Keratinocyte (primary cell): ENCODE data around the gene PRAME. TPM values are rescaled to one million over a fixed set of nuclear protein-coding genes. Genes with fewer than 3 reads are reported as not detected.

ENCODE experiments used
- DNase-seq: peaks from one replicate; pipeline ENCODE4 v3.0.0-alpha.2; 2011; ENCODE audit warnings: low read depth, missing footprints, low spot score
- FAIRE-seq: peaks from 2 replicates; lab custom pipeline; 2011; peaks lifted over from hg19 to GRCh38; lab: Jason Lieb, UNC
- H2AFZ ChIP-seq: 2 replicates; pipeline ENCODE4 v1.6.0; 2012; ENCODE audit warnings: low read length, control low read depth, inconsistent platforms; ENCODE audit not compliant: control insufficient read depth
- H3K27ac ChIP-seq: 2 replicates; pipeline ENCODE4 v1.5.1; 2011; ENCODE audit warnings: low read length; ENCODE audit not compliant: control insufficient read depth, insufficient read depth
- H3K27me3 ChIP-seq: 3 replicates; pipeline ENCODE4 v1.6.0; 2011; ENCODE audit warnings: low read length; ENCODE audit not compliant: control insufficient read depth, insufficient read depth; ENCODE audit errors: extremely low read depth
- H3K36me3 ChIP-seq, 2 experiments: 2 replicates in 1 of 2; 3 replicates in 1 of 2; pipeline ENCODE4 v1.5.1; 2011; ENCODE audit warnings: low read length in 2 of 2, mild to moderate bottlenecking in 1 of 2; ENCODE audit not compliant: control insufficient read depth in 2 of 2, insufficient read depth in 2 of 2; ENCODE audit errors: extremely low read depth in 1 of 2
- H3K4me1 ChIP-seq: 3 replicates; pipeline ENCODE4 v1.5.1; 2011; ENCODE audit warnings: low read length; ENCODE audit not compliant: control insufficient read depth, insufficient read depth; ENCODE audit errors: extremely low read depth
- H3K4me2 ChIP-seq: 3 replicates; pipeline ENCODE4 v1.6.0; 2011; ENCODE audit warnings: low read depth, low read length; ENCODE audit not compliant: control insufficient read depth, insufficient read depth; ENCODE audit errors: extremely low read depth
- H3K4me3 ChIP-seq, 3 experiments: fragments of 200-600 bp in 1 of 3; sonication (generic) in 1 of 3; 2 replicates in 2 of 3; 3 replicates in 1 of 3; pipeline ENCODE4 v1.5.1; 2011 to 2016; ENCODE audit warnings: low read length in 3 of 3, mild to moderate bottlenecking in 3 of 3, control low read depth in 2 of 3, inconsistent platforms in 1 of 3, low read depth in 1 of 3, mixed read lengths in 1 of 3, mixed run types in 1 of 3, moderate library complexity in 1 of 3; ENCODE audit not compliant: control insufficient read depth in 2 of 3, insufficient read depth in 2 of 3; ENCODE audit errors: extremely low read depth in 1 of 3
- H3K79me2 ChIP-seq: 2 replicates; pipeline ENCODE4 v1.6.0; 2012; ENCODE audit warnings: low read length; ENCODE audit not compliant: control insufficient read depth, insufficient read depth
- H3K9ac ChIP-seq: 3 replicates; pipeline ENCODE4 v1.6.0; 2011; ENCODE audit warnings: low read length; ENCODE audit not compliant: control insufficient read depth, insufficient read depth; ENCODE audit errors: extremely low read depth
- H3K9me1 ChIP-seq: 3 replicates; pipeline ENCODE4 v1.6.0; 2011; ENCODE audit warnings: low read length; ENCODE audit not compliant: control insufficient read depth, insufficient read depth; ENCODE audit errors: extremely low read depth
- H3K9me3 ChIP-seq: 2 replicates; pipeline ENCODE4 v1.5.1; 2012; ENCODE audit warnings: low read depth, low read length; ENCODE audit not compliant: control insufficient read depth
- H4K20me1 ChIP-seq: 3 replicates; pipeline ENCODE4 v1.6.0; 2011; ENCODE audit warnings: low read length; ENCODE audit not compliant: control insufficient read depth, insufficient read depth; ENCODE audit errors: extremely low read depth
- EZH2 ChIP-seq: IDR thresholded peaks from one replicate; pipeline ENCODE4 v1.6.1; 2012; ENCODE audit warnings: inconsistent platforms, mild to moderate bottlenecking, low read length, moderate library complexity
- dilution Hi-C: fragments of 300-500 bp; cut with MboI; formaldehyde crosslinking; loops from one replicate; pipeline ENCODE4 v1.7.0; 2020; ENCODE audit warnings: low sequenced_read_pairs; ENCODE audit not compliant: extremely low pct_ligation_motif_present
- polyA plus RNA-seq, 5 experiments: library from polyadenylated mRNA; depleted of rRNA in 3 of 5; stranded (reverse) in 3 of 5; stranded (forward) in 1 of 5; unstranded in 1 of 5; fragments of >200 nt; gene quantifications; 1 replicate in 1 of 5; 2 replicates in 3 of 5; 3 replicates in 1 of 5; pipeline versions ENCODE4 v1.2.1 to v1.2.3, GENCODE V29; 2011 to 2012; ENCODE audit warnings: missing spikeins in 2 of 5, low read depth in 1 of 5, low replicate concordance in 1 of 5
- TF ChIP-seq, protein P1 (sequence below), 3 experiments: IDR thresholded peaks in 1 of 3; conservative IDR thresholded peaks in 1 of 3; optimal IDR thresholded peaks in 1 of 3; 2 replicates in 2 of 3; 3 replicates in 1 of 3; pipeline versions ENCODE3 to v1.5.1; 2011; ENCODE audit warnings: low read length in 3 of 3, mild to moderate bottlenecking in 3 of 3, moderate library complexity in 2 of 3, control low read depth in 1 of 3, inconsistent platforms in 1 of 3; ENCODE audit not compliant: insufficient read depth in 2 of 3; ENCODE audit errors: extremely low read depth in 1 of 3

Gene PRAME
- polyA plus RNA-seq, 1 donor (not counting 4 experiments of a cell fraction or from before 2014, with no cell fraction given) = 0.05 TPM

DNA sequence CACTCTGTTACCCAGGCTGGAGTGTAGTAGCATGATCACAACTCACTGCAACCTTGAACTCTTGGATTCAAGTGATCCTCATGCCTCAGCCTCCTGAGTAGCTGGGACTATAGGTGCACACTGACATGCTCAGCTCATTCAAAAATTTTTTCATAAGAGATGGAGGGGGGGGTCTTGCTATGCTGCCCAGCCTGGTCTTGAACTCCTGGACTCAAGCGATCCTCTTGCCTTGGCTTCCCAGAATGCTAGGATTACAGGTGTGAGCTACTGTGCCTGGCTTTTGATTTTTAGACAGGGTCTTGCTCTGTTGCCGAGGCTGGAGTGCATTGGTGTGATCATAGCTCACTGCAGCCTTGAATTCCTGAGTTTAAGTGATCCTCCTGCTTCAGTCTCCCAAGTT, 14.0 kb downstream of the PRAME start:
- no peak for FAIRE-seq

DNA sequence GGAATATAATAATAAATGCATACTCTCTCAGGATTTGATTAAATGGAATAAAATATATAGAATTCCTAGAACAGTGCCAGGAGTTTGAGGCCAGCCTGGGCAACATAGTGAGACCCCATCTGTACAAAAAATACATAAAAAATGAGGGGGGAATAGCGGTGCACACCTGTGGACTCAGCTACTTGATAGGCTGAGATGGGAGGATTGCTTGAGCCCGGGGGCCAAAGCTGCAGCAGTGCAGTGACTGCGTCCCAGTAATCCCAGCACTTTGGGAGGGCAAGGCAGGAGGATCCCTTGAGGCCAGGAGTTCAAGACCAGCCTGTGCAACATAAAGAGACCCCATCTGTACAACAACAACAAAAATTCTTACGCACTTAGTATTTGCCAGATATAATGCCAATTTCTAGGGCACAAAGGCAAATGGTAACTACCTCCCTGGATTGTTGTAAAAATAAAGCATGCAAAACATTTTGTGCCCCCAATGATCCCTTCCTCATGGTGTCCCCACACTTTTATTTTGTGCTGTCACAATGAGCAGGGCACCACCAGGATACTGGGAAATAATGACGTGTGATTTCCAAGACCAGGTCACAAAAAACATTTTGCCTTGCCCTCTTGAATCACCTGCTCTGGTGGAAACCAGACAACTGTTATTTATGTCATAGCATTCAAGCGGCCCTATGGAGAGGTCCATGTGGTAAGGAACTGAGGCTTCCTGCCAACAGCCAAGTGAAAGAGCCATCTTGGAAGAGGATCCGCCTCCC, 20.7 kb downstream of the PRAME start:
- no peak overlapping the region for H3K27ac ChIP-seq
- no peaks in the 10 kb centered on the region for H3K9me3 ChIP-seq
- FAIRE-seq (no peak), DNase-seq (no peak)
- no peak overlapping the region for H3K4me3 ChIP-seq
- dilution Hi-C loops = no loop called here
- H3K36me3 ChIP-seq = no peaks in the 10 kb centered on the region
- H3K4me2 ChIP-seq = no peak overlapping the region
- H2AFZ ChIP-seq = no peak overlapping the region
- no peak overlapping the region for H3K9ac ChIP-seq
- H3K9me1 ChIP-seq = no peaks in the 10 kb centered on the region
- H4K20me1 ChIP-seq = no peaks in the 10 kb centered on the region
- H3K4me1 ChIP-seq = no peaks in the 10 kb centered on the region
- TF ChIP-seq, protein P1, sequence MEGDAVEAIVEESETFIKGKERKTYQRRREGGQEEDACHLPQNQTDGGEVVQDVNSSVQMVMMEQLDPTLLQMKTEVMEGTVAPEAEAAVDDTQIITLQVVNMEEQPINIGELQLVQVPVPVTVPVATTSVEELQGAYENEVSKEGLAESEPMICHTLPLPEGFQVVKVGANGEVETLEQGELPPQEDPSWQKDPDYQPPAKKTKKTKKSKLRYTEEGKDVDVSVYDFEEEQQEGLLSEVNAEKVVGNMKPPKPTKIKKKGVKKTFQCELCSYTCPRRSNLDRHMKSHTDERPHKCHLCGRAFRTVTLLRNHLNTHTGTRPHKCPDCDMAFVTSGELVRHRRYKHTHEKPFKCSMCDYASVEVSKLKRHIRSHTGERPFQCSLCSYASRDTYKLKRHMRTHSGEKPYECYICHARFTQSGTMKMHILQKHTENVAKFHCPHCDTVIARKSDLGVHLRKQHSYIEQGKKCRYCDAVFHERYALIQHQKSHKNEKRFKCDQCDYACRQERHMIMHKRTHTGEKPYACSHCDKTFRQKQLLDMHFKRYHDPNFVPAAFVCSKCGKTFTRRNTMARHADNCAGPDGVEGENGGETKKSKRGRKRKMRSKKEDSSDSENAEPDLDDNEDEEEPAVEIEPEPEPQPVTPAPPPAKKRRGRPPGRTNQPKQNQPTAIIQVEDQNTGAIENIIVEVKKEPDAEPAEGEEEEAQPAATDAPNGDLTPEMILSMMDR (optimal IDR thresholded peaks at IDR 0.05 in 1 of 3, IDR thresholded peaks at IDR 0.05 in 1 of 3, conservative IDR thresholded peaks at IDR 0.05 in 1 of 3; ENCODE audit: extremely low read depth in 1 of 3, insufficient read depth in 2 of 3, low read length in 3 of 3) = no peak
- TF ChIP-seq EZH2 = no peak
- no peaks in the 10 kb centered on the region for H3K79me2 ChIP-seq
- H3K27me3 ChIP-seq = no peaks in the 10 kb centered on the region

More for the DNA sequence above, 14.0 kb downstream of the PRAME start:
- Histone ChIP-seq H3K9me3 (no peaks in the 10 kb centered on the region), H3K9me1 (no peaks in the 10 kb centered on the region), H3K36me3 (no peaks in the 10 kb centered on the region), H3K79me2 (no peaks in the 10 kb centered on the region), H3K9ac (no peak overlapping the region), H3K27me3 (no peaks in the 10 kb centered on the region), H4K20me1 (no peaks in the 10 kb centered on the region), H3K4me2 (no peak overlapping the region), H3K27ac (no peak overlapping the region), H3K4me1 (no peaks in the 10 kb centered on the region), H2AFZ (no peak overlapping the region), H3K4me3 (no peak overlapping the region)
- dilution Hi-C loops = no loop called here
- no peak for TF ChIP-seq EZH2
- TF ChIP-seq, protein P1 (optimal IDR thresholded peaks at IDR 0.05 in 1 of 3, IDR thresholded peaks at IDR 0.05 in 1 of 3, conservative IDR thresholded peaks at IDR 0.05 in 1 of 3; ENCODE audit: extremely low read depth in 1 of 3, insufficient read depth in 2 of 3, low read length in 3 of 3) = no peak
- DNase-seq = no peak
